GM21447 (cell line): Measurements from ENCODE around the gene PHRF1.

ENCODE experiments used
- ATAC-seq: cut with Tn5 transposase; IDR thresholded peaks from one replicate; pipeline ENCODE4 v1.9.1; 2021; ENCODE audit not compliant: unreplicated experiment

PHRF1 gene

DNA sequence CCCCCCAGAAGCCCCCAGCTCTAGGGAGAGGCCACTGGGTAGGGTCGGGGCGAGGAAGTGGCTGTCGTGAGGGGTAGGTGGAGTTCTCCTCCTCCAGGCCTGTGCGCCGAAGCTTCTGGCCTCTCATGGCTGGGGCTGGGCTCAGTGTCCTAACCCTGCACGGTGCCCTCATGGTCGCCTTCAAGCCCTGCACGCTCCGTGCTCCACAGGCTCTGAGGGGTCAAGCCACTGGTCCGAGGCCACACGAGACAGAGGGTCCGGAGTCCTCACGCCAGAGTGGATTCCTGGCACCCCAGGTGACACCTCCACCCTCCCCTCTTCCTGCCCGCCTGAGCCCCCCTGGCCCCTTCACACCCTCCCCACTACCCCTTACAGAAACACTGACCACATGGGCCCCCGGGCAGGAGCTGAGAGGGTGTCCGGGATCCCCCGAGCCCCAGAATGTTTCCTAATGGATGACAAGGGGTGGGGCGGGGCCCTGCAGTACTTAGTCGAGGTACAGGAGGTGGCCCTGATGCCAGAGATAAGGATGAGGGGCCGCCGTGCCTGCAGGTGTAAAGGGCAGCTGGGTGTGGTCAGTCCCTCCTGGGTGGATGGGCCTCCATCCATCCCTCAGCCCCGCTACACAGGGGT lies 49.5 kb downstream of the PHRF1 start:
- no peak for ATAC-seq

DNA sequence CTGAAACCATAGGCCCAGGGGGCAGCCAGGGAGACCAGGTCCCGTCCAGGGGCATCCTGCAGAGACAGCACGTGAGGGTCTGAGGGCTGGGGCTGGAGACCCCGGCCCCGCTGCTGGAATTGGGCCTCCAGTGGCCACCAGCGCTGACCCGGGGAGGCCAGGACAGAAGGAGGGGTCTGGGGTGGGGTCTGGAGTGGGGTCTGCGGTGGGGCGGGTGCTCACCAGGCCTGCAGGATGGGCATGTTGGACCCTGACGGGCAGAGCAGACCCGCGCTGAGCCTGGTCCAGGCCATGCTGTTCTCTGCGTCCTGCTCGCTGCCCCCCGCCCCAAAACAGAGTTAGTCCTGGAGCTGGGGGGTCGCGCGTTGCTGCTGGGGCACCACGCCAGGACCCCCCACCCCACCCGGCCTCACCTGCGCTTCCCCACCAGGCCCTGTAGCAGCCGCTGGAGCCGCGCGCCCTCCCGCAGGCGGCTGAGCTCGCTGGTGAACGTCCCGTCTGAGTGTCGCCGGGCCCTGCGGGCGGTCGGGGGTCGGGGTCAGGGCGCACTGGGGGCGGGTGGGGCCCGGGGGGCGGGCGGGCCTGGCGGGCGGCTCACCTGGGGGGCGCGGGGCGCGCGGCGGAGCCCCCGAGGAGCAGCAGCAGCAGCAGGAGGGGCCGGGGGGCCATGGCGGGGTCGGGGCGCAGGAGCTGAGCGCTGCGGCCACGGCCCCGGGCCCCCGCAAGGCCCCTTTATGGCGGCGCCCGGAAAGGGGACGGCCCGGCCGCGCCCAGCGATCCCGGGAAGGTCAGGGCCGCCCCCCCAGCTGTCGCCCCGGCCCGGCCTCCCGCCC lies 50.4 kb downstream of the PHRF1 start, which contains the start of gene SCT:
Gene SCT (minus strand): TSS at position 707 of the 833 bp plus-strand sequence. CDS start 38 bp downstream, at position 669.
- no peak for ATAC-seq

DNA sequence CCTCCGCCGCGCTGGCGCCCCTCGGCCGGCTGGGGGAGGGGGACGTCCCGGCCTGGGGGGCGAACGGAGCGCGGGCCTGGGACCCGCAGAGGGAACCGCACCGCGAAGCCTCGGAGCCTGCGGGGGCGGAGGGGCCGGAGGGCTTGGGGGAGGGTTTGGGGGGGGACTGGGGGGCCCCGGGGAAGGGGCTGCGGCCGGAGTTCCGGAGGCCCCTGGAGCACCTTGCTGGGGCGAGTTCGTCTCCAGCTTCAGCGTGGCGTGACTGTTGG lies 51.0 kb downstream of the PHRF1 start:
- ATAC-seq = no peak

DNA sequence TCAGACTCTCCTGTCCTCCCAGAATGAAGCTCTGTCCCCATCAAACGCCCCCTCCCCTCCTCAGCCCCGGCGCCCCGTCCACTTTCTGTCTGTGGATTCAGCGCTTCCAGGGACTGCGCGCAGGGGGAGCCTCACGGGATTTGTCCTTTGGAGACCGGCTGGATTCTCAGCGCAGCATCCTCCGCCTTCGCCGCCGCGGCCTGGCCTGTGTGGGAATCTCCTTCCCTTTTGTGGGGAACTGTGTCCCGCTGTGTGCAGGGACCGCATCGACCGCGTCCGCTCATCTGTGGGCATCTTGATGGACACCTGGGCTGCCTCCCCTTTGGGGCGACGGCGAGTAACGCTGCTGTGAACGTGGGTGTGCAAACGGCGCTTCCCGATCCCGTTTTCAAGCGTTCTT lies 51.8 kb downstream of the PHRF1 start:
- no peak for ATAC-seq

DNA sequence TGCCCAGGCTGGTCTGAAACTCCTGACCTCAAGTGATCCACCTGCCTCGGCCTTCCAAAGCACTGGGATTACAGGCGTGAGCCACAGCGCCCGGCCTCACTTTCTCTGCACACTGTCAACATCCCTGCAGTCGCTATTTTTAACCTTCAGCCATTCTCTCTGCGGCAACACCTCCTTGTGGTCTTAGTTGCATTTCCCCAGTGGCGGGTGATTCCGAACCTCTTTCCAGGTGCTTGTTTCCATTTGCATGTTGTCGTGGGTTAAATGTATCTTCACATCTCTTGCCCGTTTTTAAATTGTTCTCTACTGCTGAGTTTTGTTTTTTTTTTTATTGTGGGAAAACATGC lies 52.9 kb downstream of the PHRF1 start:
- ATAC-seq = no peak

DNA sequence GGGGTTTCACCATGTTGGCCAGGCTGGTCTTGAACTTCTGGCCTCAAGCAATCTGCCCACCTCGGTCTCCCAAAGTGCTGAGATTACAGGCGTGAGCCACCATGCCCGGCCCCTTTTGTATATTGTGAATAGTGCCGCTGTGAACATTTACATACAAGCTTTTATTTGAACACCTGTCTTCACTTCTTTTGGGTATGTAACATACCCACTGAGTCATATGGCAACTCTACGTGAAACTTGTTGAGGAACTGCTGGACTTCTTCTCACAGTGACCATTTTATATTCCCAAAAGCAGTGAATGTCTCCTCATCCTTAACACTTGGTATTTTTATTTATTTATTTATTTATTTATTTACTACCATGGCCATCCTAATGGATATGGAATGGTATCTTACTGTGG lies 54.6 kb downstream of the PHRF1 start:
- ATAC-seq = no peak

DNA sequence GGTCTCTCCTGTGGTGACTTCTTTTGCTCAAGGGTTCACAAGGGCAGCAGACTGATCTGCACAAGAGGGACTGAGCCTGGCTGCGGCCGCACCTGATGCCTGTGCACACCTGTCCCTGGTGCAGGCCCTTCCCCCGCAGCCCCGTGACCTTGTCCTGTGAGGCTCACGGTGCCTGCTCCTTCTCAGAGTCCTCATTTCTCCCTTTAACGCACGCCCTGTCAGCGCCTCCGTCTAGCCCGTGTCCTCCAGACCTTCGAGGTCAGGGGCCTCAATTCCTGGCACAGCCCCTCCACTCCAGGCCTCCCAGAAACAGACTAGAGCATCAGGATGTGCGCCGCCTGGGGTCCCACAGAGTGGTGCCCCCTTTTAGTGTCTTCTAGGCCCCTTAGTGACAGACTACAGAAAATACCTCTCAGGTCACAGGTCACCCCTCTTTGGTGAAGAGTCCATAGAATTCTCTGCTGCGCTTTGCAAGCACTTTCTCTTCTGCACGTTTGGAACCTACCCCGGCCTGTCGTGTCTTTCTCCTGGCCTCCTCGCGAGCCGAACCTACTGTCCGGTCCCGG lies 59.8 kb downstream of the PHRF1 start:
- no peak for ATAC-seq

DNA sequence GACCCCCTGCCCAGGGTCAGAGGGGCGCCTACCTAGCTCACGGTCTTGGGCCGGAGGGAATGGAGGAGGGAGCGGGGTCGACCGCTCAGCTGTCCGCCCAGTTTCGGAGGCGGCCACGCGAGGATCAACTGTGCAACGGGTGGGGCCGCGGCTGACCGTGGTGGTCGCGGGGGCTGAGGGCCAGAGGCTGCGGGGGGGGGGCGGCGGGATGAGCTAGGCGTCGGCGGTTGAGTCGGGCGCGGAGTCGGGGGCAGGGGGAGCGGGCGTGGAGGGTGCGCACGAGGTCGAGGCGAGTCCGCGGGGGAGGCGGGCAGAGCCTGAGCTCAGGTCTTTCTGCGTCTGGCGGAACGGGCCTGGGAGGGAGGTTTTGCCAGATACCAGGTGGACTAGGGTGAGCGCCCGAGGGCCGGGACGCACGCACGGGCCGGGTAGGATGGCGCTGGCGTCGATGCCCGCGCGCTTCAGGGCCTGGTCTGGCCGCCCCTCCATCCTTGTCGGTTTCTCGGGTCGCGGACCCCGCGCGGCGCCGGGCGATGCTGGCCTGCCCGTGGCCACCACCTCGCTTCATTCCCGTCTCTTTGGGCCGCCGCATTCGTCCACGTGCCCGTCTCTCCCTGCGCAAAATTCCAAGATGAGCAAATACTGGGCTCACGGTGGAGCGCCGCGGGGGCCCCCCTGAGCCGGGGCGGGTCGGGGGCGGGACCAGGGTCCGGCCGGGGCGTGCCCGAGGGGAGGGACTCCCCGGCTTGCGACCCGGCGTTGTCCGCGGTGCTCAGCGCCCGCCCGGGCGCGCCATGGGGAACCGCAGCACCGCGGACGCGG lies 60.5 kb downstream of the PHRF1 start, which contains the start of gene DRD4:
Gene DRD4 (plus strand): TSS at position 759 of the 822 bp plus-strand sequence. CDS start 36 bp downstream, at position 795.
- ATAC-seq = no peak

DNA sequence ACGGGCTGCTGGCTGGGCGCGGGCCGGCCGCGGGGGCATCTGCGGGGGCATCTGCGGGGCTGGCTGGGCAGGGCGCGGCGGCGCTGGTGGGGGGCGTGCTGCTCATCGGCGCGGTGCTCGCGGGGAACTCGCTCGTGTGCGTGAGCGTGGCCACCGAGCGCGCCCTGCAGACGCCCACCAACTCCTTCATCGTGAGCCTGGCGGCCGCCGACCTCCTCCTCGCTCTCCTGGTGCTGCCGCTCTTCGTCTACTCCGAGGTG lies 61.0 kb downstream of the PHRF1 start:
- ATAC-seq = no peak

DNA sequence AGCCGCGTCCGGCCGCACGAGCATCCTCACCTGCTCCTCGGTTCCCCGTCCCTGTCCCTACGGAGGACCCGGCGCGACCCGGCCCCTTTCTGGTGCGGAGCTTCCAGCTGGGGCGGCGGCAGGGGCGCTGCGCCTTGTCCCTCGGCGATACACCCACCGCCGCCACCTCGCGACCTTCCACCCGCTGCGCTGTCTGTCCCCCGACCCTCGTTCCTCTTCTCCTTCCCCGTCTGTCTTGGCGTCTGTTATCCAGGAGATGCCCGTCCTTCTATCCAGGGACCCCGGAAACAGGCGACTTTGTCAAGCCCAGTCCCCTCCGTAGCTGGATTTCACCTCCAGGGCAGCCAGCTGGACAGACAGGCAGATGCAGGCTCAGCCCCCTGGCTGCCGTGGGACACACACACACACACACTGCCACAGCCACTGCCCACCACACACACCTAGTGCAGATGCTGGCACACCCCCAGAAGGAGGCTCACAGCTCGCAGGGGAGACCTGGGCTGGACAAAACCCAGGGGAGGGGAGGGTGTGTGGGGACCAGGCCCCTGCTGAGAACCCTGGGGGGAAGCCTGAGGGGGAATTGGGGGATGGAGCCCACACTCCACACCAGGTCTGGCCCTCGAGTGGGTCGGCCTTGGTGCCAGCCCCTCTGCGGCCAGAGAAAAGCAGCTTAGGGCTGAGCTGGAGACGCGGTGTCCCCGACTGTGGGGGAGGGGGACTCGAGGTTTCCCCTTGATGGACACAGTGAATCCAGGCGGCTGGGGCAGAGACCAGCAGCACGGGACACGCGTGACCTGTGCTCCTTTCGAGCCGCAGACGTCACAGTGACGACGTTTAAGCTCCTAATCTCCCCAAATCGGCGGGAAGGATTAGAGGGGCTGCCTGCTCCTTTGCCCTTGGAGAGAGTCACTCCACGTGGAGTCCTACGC lies 61.6 kb downstream of the PHRF1 start:
- no peak for ATAC-seq

DNA sequence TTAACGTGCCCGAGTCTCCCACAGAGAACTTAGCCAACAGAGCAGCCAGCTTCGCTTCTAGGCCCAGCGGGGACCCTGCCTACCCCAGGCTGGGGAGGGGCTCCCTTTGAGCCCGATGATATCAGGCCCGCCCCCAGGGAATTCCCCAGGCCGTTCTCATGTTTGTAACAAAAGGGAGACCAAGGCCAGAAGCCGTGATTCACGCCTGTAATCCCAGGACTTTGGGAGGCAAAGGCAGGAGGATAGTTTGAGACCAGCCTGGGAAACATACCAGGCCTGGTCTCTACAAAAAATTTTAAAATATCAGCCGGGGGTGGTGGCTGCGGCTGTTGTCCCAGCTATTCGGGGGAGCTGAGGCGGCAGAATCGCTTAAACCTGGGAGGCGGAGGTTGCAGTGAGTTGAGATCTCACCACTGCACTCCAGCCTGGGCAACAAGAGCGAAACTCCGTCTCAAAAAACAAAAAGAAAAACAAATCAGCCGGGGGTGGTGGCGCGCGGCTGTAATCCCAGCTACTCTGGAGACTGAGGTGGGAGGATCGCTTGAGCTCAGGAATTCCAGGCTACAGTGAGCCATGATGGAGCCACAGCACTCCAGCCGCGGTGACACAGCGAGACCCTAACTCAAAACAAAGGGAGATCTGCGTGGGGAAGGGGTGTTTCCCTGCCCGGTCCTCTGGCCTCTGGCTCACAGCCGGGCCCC lies 62.5 kb downstream of the PHRF1 start:
- ATAC-seq = no peak

DNA sequence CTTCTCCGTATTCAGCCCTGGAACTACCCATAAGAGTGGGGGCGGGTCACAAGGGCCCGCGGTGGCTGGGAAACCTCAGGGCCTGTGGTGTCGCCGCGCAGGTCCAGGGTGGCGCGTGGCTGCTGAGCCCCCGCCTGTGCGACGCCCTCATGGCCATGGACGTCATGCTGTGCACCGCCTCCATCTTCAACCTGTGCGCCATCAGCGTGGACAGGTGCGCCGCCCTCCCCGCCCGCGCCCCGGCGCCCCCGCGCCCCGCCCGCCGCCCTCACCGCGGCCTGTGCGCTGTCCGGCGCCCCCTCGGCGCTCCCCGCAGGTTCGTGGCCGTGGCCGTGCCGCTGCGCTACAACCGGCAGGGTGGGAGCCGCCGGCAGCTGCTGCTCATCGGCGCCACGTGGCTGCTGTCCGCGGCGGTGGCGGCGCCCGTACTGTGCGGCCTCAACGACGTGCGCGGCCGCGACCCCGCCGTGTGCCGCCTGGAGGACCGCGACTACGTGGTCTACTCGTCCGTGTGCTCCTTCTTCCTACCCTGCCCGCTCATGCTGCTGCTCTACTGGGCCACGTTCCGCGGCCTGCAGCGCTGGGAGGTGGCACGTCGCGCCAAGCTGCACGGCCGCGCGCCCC lies 63.2 kb downstream of the PHRF1 start:
- no peak for ATAC-seq

DNA sequence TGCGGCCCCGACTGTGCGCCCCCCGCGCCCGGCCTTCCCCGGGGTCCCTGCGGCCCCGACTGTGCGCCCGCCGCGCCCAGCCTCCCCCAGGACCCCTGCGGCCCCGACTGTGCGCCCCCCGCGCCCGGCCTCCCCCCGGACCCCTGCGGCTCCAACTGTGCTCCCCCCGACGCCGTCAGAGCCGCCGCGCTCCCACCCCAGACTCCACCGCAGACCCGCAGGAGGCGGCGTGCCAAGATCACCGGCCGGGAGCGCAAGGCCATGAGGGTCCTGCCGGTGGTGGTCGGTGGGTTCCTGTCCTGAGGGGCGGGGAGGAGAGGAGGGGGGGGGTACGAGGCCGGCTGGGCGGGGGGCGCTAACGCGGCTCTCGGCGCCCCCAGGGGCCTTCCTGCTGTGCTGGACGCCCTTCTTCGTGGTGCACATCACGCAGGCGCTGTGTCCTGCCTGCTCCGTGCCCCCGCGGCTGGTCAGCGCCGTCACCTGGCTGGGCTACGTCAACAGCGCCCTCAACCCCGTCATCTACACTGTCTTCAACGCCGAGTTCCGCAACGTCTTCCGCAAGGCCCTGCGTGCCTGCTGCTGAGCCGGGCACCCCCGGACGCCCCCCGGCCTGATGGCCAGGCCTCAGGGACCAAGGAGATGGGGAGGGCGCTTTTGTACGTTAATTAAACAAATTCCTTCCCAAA lies 63.9 kb downstream of the PHRF1 start:
- ATAC-seq = no peak

DNA sequence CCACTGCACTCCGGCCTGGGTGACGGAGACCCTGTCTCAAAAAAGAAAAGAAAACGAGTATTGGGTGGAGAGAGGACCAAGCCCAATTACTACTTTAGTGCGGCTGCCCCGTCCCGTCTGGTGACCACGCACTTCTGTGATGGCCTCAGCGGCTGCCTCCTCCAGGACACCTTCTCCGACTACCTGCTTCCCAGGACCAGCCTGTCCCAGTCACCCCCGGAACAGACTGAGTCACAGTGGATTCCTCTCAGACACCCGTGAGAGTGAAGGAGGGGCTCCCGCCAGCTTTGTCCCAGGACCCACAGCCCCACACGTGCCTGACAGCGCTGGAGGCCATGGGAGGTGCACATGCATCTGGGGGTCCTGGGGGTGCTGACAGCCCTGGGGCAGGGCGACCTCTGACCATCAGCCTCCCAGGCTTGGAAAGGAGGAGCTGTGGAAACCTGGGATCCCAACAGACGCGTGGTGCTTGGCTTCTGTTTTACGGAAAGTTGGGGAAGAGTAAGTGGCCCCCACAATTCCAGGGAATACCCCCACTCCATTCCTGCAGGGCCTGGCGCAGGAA lies 65.6 kb downstream of the PHRF1 start:
- no peak for ATAC-seq

DNA sequence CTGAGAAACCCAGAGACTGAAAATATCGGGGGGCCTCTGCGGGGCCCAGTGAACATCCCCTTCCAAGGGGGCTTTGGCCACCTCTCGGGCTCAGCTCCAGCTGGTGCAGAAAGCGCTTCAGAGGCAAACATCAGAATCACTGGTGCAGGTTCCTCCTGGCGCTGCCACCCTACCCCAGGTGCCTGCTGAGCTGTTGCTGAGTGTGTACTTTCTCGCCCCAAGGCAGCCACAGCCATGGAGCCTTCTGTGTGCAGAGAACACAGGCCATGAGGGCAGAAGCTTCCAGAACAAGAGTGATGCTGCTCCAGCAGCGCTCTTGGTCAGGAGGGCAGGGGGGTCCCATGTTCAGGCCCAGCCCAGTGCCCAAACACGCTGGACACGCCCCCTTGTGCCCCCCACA lies 67.1 kb downstream of the PHRF1 start:
- no peak for ATAC-seq

DNA sequence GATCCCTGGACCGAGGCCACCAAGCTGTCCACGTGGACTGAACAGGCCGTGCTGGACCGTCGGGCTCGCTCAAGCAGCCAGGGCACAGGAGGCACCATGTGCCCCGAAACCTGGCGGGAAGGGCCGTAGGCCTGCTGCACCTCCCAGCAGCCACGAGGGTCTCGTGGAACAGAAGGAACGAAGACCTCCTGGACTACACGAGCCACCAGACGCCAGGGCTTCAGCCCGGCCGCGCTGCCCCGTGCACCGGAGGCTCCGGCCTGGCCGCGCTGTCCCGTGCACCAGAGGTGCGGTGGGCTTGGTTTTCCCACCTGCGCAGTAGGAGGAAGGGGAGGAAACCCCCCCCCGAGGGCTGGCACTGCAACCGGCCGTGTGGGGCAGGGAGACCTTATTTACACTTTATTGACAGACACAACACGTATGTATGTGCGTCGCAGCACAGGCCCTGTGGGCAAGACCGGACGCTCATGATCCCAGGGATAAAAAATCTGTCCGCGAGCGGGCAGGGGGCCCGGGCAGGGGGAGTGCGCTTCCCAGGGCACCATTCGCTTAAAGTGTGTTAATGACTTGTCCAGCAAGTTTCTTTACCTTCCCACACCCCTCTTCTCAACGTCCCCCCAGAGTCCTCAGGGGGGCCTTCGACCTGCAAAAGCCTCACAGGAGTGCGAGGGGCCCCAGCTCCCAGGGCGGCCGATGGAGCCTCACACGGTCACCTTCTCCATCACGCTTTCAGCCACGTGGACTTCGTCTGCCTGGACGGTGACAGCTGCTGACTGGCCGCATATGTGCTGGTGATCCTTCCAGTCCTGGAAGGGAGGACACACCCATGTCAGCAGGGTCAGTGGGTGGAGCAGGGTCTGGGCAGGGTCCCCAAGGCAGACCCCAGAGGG lies 67.8 kb downstream of the PHRF1 start:
- ATAC-seq = no peak

DNA sequence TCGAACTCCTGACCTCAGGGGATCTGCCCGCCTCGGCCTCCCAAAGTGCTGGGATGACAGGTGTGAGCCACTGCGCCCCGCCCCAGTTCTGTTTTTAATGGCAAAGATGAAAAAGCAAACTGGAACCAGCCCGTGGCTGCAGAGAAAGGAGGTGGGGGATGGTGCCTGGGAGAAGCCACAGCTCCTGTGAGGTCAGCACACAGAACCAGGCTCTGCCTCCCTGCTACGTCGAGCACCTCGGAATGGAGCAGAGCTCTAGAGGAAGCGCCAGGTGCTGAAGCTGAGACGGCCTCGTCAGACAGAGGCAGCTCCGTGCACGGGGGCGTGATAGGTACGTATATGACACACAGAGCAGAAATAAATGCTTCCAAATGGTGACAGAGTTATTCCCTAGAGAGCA lies 69.3 kb downstream of the PHRF1 start:
- no peak for ATAC-seq

DNA sequence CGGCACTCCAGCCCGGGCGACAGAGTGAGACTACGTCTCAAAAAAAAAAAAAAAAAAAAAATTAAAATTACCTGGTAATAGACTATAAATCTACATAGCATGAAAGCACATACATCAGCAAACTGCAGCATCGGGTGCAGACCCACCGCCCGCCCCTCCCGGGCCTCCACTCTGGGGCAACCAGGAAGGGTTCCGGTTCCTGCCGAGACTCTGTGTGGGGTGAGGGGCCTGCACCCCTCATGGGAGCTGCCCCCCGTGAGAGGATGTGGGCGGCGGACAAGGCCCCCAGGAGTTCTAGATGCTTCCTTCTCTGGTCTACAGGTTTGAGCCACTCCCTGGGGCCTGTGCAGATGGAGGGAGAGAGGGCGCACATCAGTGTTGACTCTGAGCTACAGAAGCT lies 69.9 kb downstream of the PHRF1 start:
- ATAC-seq = no peak
